NCI-H1048 (cell line): Measurements from ENCODE around the gene MTO1.
"Not testable (repeated sequence)": the region's sequence is repeated elsewhere in the genome, so short reads cannot be mapped to it uniquely, and the experiment has no call there.

Experiments
- DNase-seq: peaks from one replicate; lab custom pipeline; 2025; lab: John Stamatoyannopoulos, UW

MTO1 gene

DNA sequence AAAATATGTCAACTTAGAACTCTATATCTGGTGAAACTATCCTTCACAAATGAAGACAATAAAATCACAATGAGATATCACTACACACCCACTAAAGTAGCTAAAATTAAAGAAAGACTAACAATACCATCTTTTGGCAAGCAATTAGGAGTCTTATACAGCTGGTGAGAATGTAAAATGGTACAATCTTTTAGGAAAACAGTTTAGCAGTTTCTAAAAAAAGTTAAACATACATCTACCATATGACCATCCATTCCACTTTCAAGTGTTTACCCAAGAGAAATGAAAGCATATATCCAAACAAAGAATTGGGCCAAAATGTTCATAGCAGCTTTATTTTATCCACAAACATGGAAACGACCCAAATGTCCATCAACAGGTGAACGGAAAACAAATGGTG is 73.1 kb downstream of the MTO1 start:
- no peak for DNase-seq

DNA sequence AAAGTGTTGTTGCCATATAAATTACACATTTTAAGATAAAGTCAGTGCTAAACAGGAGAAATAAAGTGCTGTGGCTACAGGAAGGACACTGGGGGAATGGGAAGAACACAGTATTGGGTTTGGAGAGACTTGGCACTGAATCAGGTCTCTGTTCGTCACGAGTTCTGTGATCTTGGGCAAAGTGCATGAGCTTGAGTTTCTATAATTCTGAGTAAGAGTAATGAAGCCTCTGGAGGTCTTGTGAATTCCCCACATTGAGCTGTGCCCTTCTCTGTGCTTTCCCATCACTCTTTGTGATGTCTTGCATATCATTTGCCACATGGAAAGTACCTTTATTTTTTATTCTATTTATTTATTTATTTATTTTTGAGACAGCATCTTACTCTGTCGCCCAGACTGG is 76.1 kb downstream of the MTO1 start:
- no peak for DNase-seq

DNA sequence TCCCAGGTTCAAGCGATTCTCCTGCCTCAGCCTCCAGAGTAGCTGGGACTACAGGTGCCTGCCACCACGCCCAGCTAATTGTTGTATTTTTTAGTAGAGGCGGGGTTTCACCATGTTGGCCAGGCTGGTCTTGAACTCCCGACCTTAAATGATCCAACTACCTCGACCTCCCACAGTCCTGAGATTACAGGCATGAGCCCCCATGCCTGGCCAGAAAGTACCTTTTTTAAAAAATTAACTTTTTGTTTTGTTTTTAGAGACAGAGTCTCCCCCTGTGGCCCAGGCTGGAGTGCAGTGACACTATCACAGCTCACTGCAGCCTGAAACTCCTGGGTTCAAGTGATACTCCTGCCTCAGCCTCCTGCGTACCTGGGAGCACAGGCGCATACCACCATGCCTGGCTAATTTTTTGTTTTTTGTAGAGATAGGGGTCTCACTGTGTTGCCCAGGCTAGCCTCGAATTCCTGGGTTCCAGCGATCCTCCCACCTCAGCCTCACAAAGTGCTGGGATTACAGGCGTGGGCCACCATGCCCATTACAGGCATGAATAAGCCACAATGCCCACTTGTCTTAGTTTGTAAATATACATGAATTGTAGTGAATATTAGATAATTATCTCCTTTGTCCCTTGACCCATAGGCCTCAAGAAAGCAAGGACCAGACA is 76.7 kb downstream of the MTO1 start:
- DNase-seq = no peak

DNA sequence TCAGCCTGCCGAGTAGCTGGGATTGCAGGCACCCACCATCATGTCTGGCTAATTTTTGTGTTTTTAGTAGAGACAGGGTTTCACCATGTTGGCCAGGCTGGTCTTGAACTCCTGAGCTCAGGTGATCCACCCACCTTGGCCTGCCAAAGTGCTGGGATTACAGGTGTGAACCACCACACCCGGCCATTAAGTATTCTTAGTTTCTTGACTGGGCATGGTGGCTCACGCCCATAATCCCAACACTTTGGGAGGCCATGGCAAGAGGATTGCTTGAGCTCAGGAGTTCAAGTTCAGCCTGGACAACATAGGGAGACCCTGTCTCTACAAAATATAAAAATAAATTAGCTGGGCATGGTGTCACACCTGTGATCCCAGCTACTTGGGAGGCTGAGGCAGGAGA is 80.9 kb downstream of the MTO1 start:
- DNase-seq = not testable (repeated sequence)

DNA sequence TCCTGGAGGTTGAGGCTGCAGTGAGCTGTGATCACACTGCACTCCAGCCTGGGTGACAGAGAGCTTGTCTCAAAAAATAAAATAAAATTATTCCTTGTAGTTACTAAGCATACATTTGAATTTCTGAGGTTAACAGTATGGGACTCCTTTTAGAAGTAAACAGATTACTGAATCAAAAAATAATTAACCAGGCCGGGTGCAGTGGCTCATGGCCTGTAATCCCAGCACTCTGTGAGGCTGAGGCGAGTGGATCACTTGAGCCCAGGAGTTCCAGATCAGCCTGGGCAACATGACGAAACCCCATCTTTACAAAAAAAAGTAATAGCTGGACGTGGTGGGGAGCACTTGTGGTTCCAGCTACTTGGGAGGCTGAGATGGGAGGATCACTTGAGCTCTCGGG is 81.4 kb downstream of the MTO1 start:
- DNase-seq = no peak

DNA sequence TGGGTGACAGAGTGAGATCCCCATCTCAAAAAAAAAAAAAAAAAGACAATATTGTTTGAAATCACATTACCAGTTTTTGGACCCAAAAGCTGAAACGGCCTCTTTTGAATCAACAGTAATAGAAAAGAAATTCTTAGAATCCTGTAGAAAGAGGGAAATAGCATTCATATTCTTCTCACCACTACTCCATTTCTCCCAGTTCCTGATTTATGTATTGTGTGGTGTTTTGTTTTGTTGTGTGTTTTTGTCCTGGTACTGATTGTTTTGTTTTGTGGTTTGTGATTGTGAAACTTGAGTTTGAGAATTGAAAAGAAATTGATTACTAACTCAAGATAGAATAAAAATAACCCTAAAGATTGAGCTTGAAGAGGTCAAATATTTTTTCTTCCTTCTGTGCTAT is 85.5 kb downstream of the MTO1 start:
- DNase-seq = no peak

DNA sequence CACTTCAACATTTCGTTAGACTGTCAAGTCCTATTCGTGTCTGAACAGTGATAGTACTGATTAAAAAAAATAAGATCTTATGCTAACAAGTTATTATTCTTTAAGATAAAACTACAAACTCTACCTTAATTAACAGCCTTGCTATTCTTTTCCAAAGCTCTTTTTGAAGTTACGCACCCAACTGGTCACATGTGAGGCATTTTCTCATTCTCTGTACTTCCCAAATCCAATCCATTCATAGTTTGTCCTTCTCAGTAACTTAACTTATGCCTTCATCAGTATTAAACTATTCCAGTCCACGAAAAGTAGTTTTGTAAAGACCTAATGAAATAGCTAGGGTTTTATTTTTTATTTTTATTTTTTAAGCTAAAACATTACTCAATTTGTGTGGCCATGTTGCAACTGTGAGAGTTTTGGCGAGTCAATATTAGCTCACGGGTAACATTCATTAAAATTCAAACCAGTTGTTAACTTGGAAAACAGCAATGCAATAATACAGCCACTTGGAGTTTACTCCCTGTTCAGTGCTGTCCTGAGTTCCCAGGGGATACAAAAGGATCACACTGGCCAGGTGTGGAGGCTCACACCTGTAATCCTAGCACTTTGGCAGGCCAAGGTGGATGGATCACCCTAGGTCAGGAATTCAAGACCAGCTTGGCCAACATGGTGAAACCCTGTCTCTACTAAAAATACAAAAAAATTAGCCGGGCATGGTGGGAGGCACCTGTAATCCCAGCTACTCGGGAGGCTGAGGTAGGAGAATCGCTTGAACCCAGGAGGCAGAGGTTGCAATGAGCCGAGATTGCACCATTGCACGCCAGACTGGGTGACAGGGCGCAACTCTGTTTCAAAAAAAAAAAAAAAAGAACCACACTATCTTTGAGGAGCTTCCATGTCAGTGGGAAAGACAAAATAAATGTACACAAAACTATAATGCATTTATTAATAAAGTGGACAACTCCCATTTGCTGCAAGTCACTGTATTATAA is 87.2 kb downstream of the MTO1 start:
- no peak for DNase-seq

DNA sequence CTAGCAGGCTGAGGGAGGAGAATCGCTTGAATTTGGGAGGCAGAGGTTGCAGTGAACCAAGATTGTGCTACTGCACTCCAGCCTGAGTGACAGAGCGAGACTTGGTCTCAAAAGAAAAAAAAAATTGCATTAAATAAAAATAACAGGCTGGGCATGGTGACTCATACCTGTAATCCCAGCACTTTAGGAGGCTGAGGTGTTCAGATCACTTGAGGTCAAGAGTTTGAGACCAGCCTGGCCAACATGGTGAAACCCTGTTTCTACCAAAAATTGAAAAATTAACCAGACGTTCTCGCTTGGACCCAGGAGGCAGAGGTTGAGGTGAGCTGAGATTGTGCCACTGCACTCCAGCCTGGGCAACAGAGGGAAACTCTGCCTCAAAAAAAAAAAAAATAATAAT is 89.6 kb downstream of the MTO1 start:
- not testable (repeated sequence) for DNase-seq

DNA sequence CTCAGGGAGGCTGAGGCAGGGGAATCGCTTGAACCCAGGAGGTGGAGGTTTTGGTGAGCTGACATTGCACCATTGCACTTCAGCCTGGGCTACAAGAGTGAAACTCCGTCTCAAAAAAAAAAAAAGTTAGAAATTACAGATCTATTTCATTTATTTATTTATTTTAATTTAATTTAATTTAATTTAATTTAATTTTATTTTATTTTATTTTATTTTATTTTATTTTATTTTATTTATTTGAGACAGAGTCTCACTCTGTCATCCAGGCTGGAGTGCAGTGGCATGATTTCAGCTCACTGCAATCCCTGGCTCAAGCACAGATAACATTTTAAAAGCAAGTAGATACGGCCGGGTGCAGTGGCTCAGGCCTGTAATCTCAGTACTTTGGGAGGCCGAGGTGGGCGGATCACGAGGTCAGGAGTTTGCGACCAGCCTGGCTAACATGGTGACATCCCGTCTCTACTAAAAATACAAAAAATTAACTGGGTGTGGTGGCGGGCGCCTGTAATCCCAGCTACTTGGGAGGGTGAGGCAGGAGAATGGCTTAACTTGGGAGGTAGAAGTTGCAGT is 93.9 kb downstream of the MTO1 start:
- DNase-seq = not testable (repeated sequence)

DNA sequence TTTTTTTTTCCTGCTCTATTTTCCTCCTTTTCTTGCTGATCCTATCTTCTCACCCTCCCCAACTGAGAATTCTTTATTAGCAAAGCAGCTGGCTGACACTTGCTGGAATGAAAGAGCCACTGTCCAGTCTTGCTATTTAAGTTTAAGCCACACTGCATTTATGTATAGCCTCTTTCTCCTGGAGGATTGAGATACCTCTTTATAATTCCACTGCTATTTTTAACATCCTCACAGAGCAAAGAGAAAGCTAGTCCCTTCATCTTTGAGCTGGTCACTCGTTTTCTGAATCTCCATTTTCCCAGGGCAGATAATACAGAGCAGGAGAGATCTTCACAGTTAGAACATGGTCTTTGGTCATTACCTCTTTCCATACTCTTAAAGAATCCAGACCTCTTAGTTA is 95.3 kb downstream of the MTO1 start:
- no peak for DNase-seq
